Smooth muscle cell (in vitro differentiated cells): ENCODE data around the gene DIP2B. TPM values are rescaled to one million over a fixed set of nuclear protein-coding genes. Genes with fewer than 3 reads are reported as not detected.
A peak's percentile ranks its signal among the peaks of the same experiment; 100 is the strongest.

Source experiments
- DNase-seq: peaks from one replicate; lab custom pipeline; 2025; ENCODE audit not compliant: unreplicated experiment; lab: John Stamatoyannopoulos, UW
- H2AFZ ChIP-seq: fragments of 200-600 bp; sonication (generic); 2 replicates; pipeline ENCODE4 v1.6.0; 2016; ENCODE audit warnings: antibody characterized with exemption, low read depth, mild to moderate bottlenecking
- H3F3A ChIP-seq: fragments of 200-600 bp; sonication (generic); 2 replicates; pipeline ENCODE4 v1.6.0; 2017; ENCODE audit warnings: antibody characterized with exemption, low read depth
- H3K27ac ChIP-seq: fragments of 200-600 bp; sonication (generic); 2 replicates; pipeline ENCODE4 v1.5.1; 2016; ENCODE audit warnings: low read depth, mild to moderate bottlenecking
- H3K27me3 ChIP-seq: fragments of 200-600 bp; sonication (generic); 2 replicates; pipeline ENCODE4 v1.6.1; 2016; ENCODE audit warnings: low read depth, mild to moderate bottlenecking
- H3K36me3 ChIP-seq: fragments of 200-600 bp; sonication (generic); 2 replicates; pipeline ENCODE4 v1.5.1; 2016; ENCODE audit warnings: low read depth
- H3K4me1 ChIP-seq: fragments of 200-600 bp; sonication (generic); 2 replicates; pipeline ENCODE4 v1.5.1; 2016; ENCODE audit warnings: low read depth
- H3K4me2 ChIP-seq: fragments of 200-600 bp; sonication (generic); 2 replicates; pipeline ENCODE4 v1.6.0; 2016; ENCODE audit warnings: mild to moderate bottlenecking
- H3K4me3 ChIP-seq: fragments of 200-600 bp; sonication (generic); 2 replicates; pipeline ENCODE4 v1.5.1; 2016; ENCODE audit warnings: mild to moderate bottlenecking
- H3K79me2 ChIP-seq: fragments of 200-600 bp; sonication (generic); 2 replicates; pipeline ENCODE4 v1.6.0; 2016; ENCODE audit warnings: low read depth, mild to moderate bottlenecking
- H3K9ac ChIP-seq: fragments of 200-600 bp; sonication (generic); 2 replicates; pipeline ENCODE4 v1.6.0; 2016; ENCODE audit warnings: low read depth
- H3K9me3 ChIP-seq: fragments of 200-600 bp; sonication (generic); replicated peaks from 2 replicates; pipeline ENCODE4 v1.5.1; 2016; ENCODE audit warnings: low read depth
- H4K20me1 ChIP-seq: fragments of 200-600 bp; sonication (generic); 2 replicates; pipeline ENCODE4 v1.6.0; 2016; ENCODE audit warnings: low read depth
- WGBS: methylation state at CpG from one replicate; pipeline ENCODE4 v1.1.7; 2016; ENCODE audit warnings: low lambda C conversion rate; 5-methylcytosine and 5-hydroxymethylcytosine counted together
- polyA plus RNA-seq: library from polyadenylated mRNA; unstranded; fragments of >200 nt; fragmentation: Nextera tagmentation; extraction: Ambion mirVana; gene quantifications from 2 replicates; pipeline ENCODE4 v1.2.1, GENCODE V29; 2016
- total RNA-seq: library from RNA; depleted of rRNA; stranded (reverse); fragments of >200 nt; gene quantifications from 2 replicates; pipeline ENCODE4 v1.2.3, GENCODE V29; 2014
- TF ChIP-seq, protein P1 (sequence below): fragments of 200-600 bp; sonication (generic); IDR thresholded peaks from 2 replicates; pipeline ENCODE4 v1.5.1; 2017; ENCODE audit warnings: borderline replicate concordance, mild to moderate bottlenecking, antibody characterized with exemption; ENCODE audit not compliant: insufficient read depth, poor library complexity, severe bottlenecking

The DIP2B gene
- total and polyA plus RNA-seq, 2 experiments from 2014 or later: 5.8 to 35.2 TPM

DNA sequence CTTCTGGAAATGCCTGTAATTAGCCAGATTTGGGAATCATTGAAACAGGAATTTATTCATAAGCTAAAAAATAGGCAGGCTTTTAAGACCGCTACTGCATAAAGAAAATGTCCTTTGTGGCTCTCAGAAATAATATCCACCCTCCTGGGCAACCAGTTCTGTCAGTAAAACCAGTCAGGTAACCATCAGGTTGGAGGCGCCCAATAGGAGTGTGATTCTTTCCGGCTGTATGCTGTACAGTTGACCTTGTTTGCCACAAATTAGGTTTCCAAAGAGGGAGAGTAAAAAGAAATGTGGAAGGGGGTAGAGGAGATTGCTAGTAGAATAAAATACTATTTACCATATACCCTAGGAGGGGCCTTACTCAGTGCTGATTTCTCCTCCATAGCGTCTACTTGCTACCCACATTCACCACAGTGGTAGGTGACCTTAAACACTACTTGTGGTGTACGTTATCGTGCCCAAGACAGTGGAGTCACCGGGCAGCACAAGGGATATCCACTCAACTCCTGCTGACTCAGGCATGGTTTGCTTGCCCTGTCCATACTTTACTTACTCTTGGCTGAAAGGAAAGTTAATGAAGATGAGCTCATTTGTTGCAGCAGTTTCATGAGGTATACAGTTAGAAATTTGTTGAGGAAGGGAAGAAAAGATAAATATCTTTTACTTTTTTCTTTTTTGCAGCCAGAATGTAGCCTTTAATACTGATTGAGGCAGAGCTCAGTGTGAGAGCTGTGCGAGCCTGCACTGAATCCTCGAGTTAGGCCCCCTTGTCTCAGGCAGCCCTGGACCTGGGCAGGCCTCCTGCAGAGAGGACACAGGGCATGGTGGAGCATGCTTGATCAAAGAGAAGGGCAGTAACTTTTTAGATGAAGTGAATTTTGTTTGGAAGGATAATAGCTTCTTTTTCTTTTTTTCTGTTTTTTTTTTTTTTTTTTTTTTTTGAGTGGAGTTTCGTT is 76.7 kb downstream of the DIP2B start:
- H3K36me3 ChIP-seq: no peaks in the 10 kb centered on the region
- no peak overlapping the region for H3K4me3 ChIP-seq
- H3K9ac ChIP-seq: peak overlapping the region; percentile 8
- H2AFZ ChIP-seq: no peak overlapping the region
- H3F3A ChIP-seq: peaks cover 10% of the 10 kb centered on the region
- peaks cover 63% of the 10 kb centered on the region for H3K79me2 ChIP-seq
- H3K4me1 ChIP-seq: peaks cover 12% of the 10 kb centered on the region
- DNase-seq: no peak
- TF ChIP-seq, protein P1, sequence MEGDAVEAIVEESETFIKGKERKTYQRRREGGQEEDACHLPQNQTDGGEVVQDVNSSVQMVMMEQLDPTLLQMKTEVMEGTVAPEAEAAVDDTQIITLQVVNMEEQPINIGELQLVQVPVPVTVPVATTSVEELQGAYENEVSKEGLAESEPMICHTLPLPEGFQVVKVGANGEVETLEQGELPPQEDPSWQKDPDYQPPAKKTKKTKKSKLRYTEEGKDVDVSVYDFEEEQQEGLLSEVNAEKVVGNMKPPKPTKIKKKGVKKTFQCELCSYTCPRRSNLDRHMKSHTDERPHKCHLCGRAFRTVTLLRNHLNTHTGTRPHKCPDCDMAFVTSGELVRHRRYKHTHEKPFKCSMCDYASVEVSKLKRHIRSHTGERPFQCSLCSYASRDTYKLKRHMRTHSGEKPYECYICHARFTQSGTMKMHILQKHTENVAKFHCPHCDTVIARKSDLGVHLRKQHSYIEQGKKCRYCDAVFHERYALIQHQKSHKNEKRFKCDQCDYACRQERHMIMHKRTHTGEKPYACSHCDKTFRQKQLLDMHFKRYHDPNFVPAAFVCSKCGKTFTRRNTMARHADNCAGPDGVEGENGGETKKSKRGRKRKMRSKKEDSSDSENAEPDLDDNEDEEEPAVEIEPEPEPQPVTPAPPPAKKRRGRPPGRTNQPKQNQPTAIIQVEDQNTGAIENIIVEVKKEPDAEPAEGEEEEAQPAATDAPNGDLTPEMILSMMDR: no peak
- no peaks in the 10 kb centered on the region for H3K27me3 ChIP-seq
- H3K27ac ChIP-seq: peak overlapping the region; percentile 96
- peaks cover 7% of the 10 kb centered on the region for H4K20me1 ChIP-seq
- WGBS: 53% methylated on average over 10 of the region's 10 CpGs
- H3K4me2 ChIP-seq: peak overlapping the region; percentile 69
- no peaks in the 10 kb centered on the region for H3K9me3 ChIP-seq

DNA sequence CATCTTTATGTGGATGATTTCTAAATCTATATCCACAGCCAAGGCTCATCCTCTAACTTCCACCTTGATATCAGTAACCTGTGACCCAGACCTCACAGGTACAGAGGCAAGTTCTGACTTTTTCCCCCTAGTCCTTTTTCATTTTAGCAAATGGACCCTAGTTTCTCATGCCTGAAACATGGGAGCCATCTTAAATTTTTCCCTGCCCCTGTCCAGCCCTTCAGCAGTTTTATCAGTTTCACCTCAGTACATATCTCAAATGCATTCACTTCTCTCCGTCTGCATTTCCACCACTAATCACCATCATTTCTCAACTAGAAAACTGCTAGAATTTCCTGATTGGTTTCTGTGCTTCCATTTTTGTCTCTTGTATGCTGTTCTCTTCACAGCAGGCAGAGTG is 79.3 kb downstream of the DIP2B start:
- peaks cover 12% of the 10 kb centered on the region for H3K4me1 ChIP-seq
- no peak overlapping the region for H2AFZ ChIP-seq
- peaks cover 62% of the 10 kb centered on the region for H3K79me2 ChIP-seq
- no peaks in the 10 kb centered on the region for H3K27me3 ChIP-seq
- peaks cover 7% of the 10 kb centered on the region for H4K20me1 ChIP-seq
- H3K27ac ChIP-seq: no peak overlapping the region
- H3K9ac ChIP-seq: no peak overlapping the region
- 100% methylated on average over 1 of the region's 1 CpG for WGBS
- H3F3A ChIP-seq: peaks cover 10% of the 10 kb centered on the region
- H3K36me3 ChIP-seq: no peaks in the 10 kb centered on the region
- no peak overlapping the region for H3K4me3 ChIP-seq
- H3K9me3 ChIP-seq: no peaks in the 10 kb centered on the region
- DNase-seq: no peak
- H3K4me2 ChIP-seq: no peak overlapping the region
- TF ChIP-seq, protein P1: no peak

GRCh38 chr12:50589650-50590435 is 85.1 kb downstream of the DIP2B start:
- 42% methylated on average over 8 of the region's 8 CpGs for WGBS

More at GRCh38 chr12:50589650-50590435, 85.1 kb downstream of the DIP2B start:
- TF ChIP-seq, protein P1: no peak
- Histone ChIP-seq H3K4me3 (no peak overlapping the region), H3K27me3 (no peaks in the 10 kb centered on the region), H3K4me2 (peak overlapping the region; percentile 67), H4K20me1 (no peaks in the 10 kb centered on the region), H2AFZ (peak overlapping the region; percentile 3), H3K36me3 (no peaks in the 10 kb centered on the region), H3K9ac (peak overlapping the region; percentile 46), H3K27ac (peak overlapping the region; percentile 86), H3F3A (peaks cover 6% of the 10 kb centered on the region), H3K9me3 (no peaks in the 10 kb centered on the region), H3K4me1 (no peaks in the 10 kb centered on the region), H3K79me2 (peaks cover 76% of the 10 kb centered on the region)
- DNase-seq: no peak
